ENCODE results near the gene PLBD2.

The PLBD2 gene

DNA sequence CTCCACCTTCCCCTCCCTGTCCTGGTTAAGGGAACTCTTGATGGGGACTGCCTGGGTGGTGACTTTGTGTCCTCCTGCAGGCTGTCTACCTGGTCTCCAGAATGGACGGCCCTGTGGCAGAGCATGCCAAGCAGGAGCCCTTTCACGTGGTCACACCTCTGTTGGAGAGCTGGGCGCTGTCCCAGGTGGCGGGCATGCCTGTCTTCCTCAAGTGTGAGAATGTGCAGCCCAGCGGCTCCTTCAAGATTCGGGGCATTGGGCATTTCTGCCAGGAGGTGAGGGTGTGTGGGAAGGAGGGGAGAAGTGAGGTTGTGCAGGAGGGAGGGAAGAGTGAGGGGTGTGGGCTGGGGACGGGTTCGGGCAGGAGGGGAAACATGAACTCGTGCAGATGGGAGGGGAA is 69.5 kb downstream of the PLBD2 start:
- TF ChIP-seq, protein P1, sequence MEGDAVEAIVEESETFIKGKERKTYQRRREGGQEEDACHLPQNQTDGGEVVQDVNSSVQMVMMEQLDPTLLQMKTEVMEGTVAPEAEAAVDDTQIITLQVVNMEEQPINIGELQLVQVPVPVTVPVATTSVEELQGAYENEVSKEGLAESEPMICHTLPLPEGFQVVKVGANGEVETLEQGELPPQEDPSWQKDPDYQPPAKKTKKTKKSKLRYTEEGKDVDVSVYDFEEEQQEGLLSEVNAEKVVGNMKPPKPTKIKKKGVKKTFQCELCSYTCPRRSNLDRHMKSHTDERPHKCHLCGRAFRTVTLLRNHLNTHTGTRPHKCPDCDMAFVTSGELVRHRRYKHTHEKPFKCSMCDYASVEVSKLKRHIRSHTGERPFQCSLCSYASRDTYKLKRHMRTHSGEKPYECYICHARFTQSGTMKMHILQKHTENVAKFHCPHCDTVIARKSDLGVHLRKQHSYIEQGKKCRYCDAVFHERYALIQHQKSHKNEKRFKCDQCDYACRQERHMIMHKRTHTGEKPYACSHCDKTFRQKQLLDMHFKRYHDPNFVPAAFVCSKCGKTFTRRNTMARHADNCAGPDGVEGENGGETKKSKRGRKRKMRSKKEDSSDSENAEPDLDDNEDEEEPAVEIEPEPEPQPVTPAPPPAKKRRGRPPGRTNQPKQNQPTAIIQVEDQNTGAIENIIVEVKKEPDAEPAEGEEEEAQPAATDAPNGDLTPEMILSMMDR (IDR thresholded peaks at IDR 0.05; ENCODE audit: insufficient read depth, missing control alignments) = no peak
- no peak for DNase-seq (ENCODE audit: insufficient read length, low spot score)
- no peak for FAIRE-seq

DNA sequence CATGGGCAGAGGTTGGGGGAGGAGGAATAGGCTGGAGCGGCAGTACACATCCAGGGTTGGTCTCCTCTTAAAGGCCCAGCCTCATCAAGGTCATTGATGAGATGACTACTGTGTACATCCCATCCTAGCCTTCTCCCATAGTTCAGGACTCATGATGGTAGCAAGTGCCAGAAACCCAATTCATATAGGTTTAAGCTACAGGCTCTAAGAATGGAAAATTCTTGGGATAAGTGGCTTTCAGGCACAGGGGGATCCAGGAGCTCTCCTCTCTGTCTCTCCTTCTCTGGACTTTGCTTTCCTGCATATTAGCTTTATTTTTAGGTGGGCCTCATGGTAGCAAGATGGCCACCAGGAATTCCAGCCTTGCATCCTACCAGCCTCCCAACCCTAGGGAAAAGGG is 70.1 kb downstream of the PLBD2 start:
- TF ChIP-seq, protein P1 (IDR thresholded peaks at IDR 0.05; ENCODE audit: insufficient read depth, missing control alignments) = no peak
- no peak for FAIRE-seq

DNA sequence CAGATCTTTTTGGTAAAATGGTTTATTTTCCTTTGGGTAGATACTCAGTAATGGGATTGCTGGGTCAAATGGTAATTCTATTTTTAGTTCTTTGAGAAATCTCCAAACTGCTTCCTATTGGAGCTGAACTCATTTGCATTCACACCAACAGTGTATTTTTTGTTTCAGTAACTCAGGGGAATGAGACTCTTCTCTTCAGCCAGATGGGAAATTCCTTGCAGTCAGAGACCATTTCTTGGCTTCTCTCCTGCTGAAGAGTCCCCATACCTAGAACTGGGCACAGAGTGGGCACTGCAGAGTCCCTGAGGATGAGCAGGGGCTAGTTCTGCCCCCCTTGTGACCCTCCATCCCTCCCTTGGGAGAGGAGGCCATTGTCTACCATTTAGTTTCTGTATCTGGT is 74.6 kb downstream of the PLBD2 start:
- FAIRE-seq (no peak), DNase-seq (ENCODE audit: insufficient read length, low spot score) (no peak)
- TF ChIP-seq, protein P1 (IDR thresholded peaks at IDR 0.05; ENCODE audit: insufficient read depth, missing control alignments) = no peak

More for the DNA sequence above, 70.1 kb downstream of the PLBD2 start:
- no peak for DNase-seq (ENCODE audit: insufficient read length, low spot score)

DNA sequence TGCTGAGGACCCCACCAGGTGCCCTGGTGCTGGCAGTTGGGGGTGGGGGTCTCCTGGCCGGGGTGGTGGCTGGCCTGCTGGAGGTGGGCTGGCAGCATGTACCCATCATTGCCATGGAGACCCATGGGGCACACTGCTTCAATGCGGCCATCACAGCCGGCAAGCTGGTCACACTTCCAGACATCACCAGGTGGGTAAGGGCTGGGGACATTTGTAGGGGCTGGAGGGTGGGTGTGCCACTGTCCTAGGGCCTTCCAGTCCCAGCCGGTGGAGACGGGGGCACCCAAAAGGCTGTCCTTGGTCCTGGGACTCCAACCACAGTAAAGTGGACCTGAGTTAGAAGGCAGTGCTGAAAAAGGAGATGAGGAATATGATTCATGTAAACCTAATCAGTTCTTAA is 77.0 kb downstream of the PLBD2 start:
- TF ChIP-seq, protein P1 (IDR thresholded peaks at IDR 0.05; ENCODE audit: insufficient read depth, missing control alignments) = no peak
- no peak for FAIRE-seq

DNA sequence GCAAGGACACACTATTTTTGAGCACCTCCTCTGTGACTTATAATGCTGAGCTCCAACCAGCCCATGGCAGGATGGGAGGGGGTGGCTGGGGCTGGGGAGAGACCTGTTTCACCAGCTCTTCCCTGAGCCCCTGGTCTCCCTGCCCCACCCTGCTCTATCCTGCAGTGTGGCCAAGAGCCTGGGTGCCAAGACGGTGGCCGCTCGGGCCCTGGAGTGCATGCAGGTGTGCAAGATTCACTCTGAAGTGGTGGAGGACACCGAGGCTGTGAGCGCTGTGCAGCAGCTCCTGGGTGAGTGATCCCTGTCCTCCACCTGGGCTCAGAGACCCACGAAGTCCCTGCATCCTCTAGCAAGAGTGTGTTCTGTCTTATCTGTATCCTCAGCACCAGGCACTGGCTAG is 78.2 kb downstream of the PLBD2 start:
- DNase-seq (ENCODE audit: insufficient read length, low spot score) = no peak
- TF ChIP-seq, protein P1 (IDR thresholded peaks at IDR 0.05; ENCODE audit: insufficient read depth, missing control alignments) = no peak
- no peak for FAIRE-seq

More for the DNA sequence above, 77.0 kb downstream of the PLBD2 start:
- DNase-seq (ENCODE audit: insufficient read length, low spot score) = no peak

DNA sequence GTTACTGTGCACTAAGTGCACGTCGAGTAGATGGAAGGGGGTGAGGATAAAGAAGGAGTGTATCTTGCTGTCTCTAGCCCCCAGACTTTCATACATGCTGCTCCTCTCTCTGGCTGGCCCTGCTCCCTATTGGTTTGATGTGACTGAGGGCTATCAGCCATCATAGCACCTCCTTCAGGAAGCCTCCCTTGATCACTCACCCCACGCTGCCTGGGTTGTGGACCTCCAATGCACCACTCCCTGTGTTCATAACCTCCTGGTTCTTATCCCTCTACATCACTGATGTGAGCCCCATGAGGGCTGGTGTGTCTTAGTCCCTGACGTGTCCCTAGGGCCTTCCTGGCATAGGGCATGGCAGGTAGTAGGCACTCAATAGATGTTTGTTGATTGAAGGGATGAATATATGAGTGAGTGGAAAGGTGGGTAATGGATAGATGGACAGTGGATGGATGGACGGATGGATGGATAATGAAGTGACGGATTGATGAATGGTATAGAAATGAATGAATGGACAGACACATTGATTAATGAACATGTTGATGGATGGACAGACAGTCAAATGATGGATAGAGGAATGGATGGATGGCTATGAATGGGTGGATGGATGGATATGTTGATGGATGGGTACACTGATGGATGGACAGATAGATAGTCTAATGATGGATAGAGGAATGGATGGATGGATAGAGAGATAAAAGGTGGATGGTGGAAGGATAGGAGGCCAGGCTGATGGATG is 78.8 kb downstream of the PLBD2 start:
- FAIRE-seq (no peak), DNase-seq (ENCODE audit: insufficient read length, low spot score) (no peak)

DNA sequence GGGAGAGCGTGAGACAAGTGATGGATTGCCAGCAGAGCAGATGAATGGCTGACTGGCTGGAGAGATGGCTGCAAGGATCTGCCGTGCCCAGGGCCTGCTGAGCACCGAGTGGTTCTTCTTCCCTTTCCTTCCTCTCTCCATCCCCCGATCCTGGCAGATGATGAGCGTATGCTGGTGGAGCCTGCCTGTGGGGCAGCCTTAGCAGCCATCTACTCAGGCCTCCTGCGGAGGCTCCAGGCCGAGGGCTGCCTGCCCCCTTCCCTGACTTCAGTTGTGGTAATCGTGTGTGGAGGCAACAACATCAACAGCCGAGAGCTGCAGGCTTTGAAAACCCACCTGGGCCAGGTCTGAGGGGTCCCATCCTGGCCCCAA is 79.3 kb downstream of the PLBD2 start:
- TF ChIP-seq, protein P1 (IDR thresholded peaks at IDR 0.05; ENCODE audit: insufficient read depth, missing control alignments) = no peak
- DNase-seq (ENCODE audit: insufficient read length, low spot score) = no peak
- FAIRE-seq = no peak

More for the DNA sequence above, 78.8 kb downstream of the PLBD2 start:
- TF ChIP-seq, protein P1 (IDR thresholded peaks at IDR 0.05; ENCODE audit: insufficient read depth, missing control alignments) = no peak
